HG03066 (cell line): Measurements from ENCODE around the gene PTPRU.

ENCODE experiments used
- ATAC-seq: cut with Tn5 transposase; IDR thresholded peaks from one replicate; pipeline ENCODE4 v1.9.1; 2021; ENCODE audit warnings: low read depth; ENCODE audit not compliant: unreplicated experiment

Gene PTPRU

GRCh38 chr1:29355375-29355774 lies 119.1 kb downstream of the PTPRU start:
- ATAC-seq = no peak

DNA sequence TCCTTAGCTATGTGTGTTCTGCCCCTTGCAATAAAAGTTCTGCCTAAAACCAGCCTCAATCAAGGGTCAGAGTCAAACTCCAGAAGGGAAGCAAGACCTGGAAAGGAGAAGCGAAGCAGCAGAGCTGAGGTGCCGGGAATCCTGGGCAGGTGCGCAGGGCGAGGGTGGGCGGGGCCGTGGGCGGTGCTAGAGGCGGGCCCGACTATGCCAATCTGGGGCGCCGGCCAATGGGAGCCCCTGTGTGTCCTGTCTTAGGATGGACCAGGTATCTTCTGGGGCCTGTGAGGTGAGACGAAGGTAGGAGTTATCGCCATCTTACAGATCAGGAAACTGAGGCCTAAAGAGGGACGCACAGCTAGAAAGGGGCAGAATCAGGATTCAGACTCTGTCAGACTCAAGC lies 120.3 kb downstream of the PTPRU start:
- ATAC-seq = no peak

- no peak for ATAC-seq
Measured at GRCh38 chr1:29357452-29357851, 121.1 kb downstream of the PTPRU start.

DNA sequence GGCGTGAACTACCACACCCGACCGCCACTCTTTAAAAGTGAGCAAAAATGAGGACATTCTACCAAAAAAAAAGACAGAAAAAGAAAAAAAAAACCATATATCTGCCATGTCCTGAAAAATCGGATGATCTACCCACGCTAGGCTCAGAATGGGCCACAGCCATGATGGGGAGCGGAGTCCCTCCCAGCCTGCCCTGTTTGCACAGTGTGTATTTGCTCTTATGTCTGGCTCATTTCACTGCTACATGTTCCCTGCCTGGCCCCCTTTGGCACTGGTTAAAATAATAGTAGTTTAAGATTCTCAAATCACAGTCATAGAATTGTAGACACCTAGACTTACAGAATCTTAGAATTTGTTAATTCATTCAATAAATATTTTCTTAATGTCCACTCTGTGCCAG lies 121.9 kb downstream of the PTPRU start:
- ATAC-seq = no peak

DNA sequence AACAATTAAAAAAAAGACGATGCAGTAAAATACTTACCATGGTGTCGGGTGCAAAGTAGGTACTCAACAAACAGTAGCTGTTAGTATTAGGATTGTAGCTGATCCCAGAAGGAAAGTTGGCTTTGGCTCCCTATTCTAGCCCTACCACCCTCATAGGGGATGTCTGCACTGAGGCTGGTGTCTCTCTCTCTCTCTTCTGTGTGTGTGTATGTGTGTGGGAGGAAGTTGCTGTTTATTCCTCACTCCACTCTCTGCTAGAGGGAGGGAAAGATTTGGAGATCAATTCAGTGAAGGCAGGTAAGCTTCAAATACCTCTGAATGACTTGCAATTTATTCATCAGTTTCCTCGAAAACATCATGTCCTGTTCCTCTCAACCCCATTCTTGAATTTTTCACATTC lies 124.4 kb downstream of the PTPRU start:
- no peak for ATAC-seq

DNA sequence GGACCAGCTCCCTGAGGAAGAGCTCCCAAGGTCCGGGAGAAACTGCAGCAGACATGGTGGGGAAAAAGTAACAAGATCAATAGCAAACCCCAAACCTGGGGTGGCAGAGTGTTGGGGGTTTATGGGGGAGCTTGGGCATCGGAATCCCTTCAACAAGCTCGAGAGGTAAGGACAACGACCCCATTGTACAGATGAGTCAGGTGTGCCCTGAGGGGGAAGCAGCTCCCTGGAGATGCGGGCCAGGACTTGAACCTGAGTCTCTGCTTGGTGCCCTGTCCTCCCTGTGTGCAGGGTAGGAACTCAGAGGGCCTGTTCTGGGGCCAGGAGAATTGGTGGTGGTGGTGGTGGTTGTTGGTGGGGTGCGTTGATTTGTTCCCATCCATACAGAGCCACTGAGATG lies 125.4 kb downstream of the PTPRU start:
- no peak for ATAC-seq

GRCh38 chr1:29362116-29362515 lies 125.8 kb downstream of the PTPRU start:
- no peak for ATAC-seq

GRCh38 chr1:29362764-29363163 lies 126.4 kb downstream of the PTPRU start:
- no peak for ATAC-seq

GRCh38 chr1:29363536-29363935 lies 127.2 kb downstream of the PTPRU start:
- ATAC-seq = no peak

GRCh38 chr1:29364101-29364678 lies 127.9 kb downstream of the PTPRU start:
- no peak for ATAC-seq

DNA sequence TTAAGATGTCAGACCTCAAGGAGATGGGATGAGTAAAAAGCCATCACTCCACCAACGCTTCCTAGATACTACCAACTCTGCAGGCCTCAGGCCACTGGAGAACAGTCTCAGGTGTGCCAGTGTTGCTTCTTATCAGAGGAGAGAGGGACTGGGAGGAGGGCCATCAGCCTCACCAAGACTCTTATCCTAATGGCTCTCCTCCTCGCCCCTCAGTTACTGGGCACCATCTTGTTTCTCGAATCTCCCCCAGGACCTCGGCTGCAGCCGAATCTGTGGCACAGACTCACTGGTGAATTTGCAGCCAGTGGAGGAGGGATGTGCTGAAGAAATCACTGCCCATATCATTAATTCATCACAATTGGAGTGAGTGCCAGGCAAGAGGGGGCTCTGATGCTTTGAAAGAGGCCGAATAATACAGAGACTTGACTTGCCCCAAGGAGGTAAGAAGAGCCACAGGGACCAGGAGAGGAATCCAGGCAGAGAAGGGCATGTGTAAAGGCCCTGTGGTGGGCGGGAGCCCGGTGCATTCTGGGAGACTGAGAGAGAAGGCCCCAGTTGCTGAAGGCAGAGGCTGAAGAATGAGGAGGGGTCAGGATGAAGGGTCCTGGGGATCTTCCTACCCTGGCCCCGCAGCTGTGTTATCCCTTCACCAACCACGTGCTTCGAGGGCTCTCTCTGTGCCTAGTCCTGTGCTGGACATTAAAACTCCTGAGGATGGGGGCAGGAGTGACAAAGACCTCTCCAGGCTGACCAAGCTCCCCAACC lies 129.8 kb downstream of the PTPRU start:
- ATAC-seq = no peak

DNA sequence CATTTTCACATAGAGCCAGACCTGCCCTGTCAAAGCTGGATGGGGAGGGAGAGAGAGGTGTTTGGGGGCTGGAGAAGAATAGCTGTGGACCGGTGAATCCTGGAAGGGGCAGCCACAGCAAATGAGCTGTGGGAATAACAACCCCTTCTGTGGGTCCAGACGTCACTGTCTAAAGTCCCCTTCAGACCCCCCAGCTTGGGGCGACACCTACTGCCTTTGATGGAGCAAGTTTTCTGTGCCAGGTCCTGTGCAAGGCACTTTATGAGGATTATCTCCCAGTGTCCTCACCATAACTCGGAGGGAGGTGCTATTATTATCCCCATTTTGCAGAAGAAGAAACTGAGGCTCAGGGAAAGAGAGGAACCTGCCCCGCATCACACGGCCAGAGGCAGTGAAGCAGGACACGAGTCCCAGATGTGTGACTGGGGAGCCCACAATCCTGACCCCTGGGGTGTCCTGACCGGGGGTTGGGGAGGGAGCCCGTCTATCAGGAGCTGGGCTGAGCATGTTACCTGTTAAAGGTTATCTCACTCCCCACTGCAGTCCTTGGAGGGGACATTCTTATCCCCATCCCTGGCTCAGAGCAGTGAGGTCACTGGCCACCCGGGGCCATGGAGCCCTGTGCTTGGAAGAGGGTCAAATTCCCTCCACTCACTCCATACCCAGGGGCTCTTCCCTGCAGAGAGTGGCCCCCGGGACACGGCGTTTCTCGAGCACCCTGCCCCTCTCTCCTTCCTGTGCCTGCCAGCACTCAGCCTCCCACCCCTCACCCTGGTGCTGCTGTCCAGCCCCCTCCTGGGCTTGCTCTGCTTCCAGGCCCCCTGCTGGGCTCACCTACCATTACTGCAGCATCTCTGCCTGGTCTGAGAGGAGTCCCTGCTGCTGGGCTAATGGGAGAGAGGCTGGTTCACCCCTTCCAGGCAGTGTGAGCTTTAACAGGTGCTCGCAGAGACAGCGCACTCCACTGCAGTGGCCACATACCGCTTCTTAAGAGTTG lies 132.9 kb downstream of the PTPRU start:
- ATAC-seq = no peak

GRCh38 chr1:29370067-29370466 lies 133.7 kb downstream of the PTPRU start:
- no peak for ATAC-seq

DNA sequence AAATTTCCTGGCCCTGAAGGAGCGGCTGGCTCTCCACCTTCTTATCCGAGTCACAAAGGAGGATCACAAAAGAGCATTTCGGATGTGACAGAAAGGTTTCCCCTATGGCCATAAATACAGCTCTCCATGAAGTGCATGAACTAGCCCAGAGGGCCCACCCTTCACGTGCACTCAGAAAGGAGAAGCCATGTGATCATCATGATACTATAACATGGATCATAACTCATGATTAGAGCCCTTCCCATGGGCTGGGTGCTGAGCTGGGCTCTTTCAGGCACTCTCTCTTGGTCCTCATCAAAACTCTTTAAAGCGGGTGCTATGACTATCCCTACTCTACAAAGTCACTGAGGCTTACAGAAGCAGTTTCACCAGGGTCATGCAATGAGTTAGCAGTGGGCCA lies 135.0 kb downstream of the PTPRU start:
- ATAC-seq = no peak

DNA sequence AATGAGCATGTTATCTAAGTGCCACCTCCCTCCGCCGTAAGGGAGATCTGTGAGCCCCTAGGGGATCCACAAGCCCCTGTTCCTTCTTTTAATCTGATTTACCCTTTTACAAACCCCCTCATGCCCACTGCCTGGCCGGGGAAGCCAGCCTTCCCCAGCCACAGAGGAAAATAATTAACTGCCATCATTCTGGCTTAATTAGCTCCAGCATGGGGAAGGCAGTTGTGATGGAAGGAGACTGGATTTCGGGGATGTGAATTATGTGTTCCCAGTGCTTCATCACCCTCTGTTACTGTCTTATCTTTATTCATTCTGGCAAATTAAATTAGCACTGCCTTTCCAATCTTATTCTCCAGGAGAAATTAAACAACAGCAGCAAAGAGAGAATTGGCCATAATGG lies 135.8 kb downstream of the PTPRU start:
- no peak for ATAC-seq
